HG03108 (cell line): ENCODE data around the gene BLOC1S6.

Source experiments
- ATAC-seq: cut with Tn5 transposase; IDR thresholded peaks from one replicate; pipeline ENCODE4 v1.9.1; 2021; ENCODE audit warnings: moderate library complexity; ENCODE audit not compliant: unreplicated experiment

The BLOC1S6 gene

GRCh38 chr15:45587095-45587862 is at the start of gene BLOC1S6:
TSS of gene BLOC1S6 (plus strand) at chr15:45587379. CDS start at chr15:45587444, 65 bp downstream.
- ATAC-seq = peak; percentile 83

GRCh38 chr15:45539680-45540079 is 47.5 kb upstream of the BLOC1S6 start:
- no peak for ATAC-seq

GRCh38 chr15:45540531-45540930 is 46.6 kb upstream of the BLOC1S6 start:
- ATAC-seq = no peak

GRCh38 chr15:45543051-45543450 is 44.1 kb upstream of the BLOC1S6 start:
- no peak for ATAC-seq

- ATAC-seq = no peak
Observed at GRCh38 chr15:45544266-45545023, 42.7 kb upstream of the BLOC1S6 start.

GRCh38 chr15:45546789-45547188 is 40.4 kb upstream of the BLOC1S6 start:
- no peak for ATAC-seq

GRCh38 chr15:45548753-45549520 is 38.2 kb upstream of the BLOC1S6 start:
- ATAC-seq = no peak

- ATAC-seq = no peak
Observed at GRCh38 chr15:45549541-45550220, 37.5 kb upstream of the BLOC1S6 start.

- no peak for ATAC-seq
Observed at GRCh38 chr15:45550436-45550835, 36.7 kb upstream of the BLOC1S6 start.

- ATAC-seq = no peak
Observed at GRCh38 chr15:45551676-45552075, 35.5 kb upstream of the BLOC1S6 start.

GRCh38 chr15:45555934-45556608 is 31.1 kb upstream of the BLOC1S6 start:
- ATAC-seq = no peak

- ATAC-seq = no peak
Observed at GRCh38 chr15:45572617-45573016, 14.6 kb upstream of the BLOC1S6 start.

GRCh38 chr15:45573961-45574629 is 13.1 kb upstream of the BLOC1S6 start:
- ATAC-seq = no peak

- ATAC-seq = no peak
Observed at GRCh38 chr15:45581919-45582318, 5.3 kb upstream of the BLOC1S6 start.

GRCh38 chr15:45583731-45584639 is 3.2 kb upstream of the BLOC1S6 start:
- no peak for ATAC-seq

GRCh38 chr15:45585069-45585791 is 1.9 kb upstream of the BLOC1S6 start:
- ATAC-seq = no peak

- ATAC-seq = no peak
Observed at GRCh38 chr15:45586125-45586524, 1.1 kb upstream of the BLOC1S6 start.

GRCh38 chr15:45586601-45587094 is 531 bp upstream of the BLOC1S6 start:
- no peak for ATAC-seq
